HL-60 (cell line): ENCODE results near the gene KCNAB3.

Experiments used
- POLR2AphosphoS5 ChIP-seq: IDR thresholded peaks from 2 replicates; pipeline ENCODE4 v1.6.1; 2012; ENCODE audit warnings: low read depth
- SPI1 ChIP-seq: IDR thresholded peaks from 2 replicates; pipeline ENCODE4 v1.6.1; 2012; ENCODE audit warnings: low read depth, mild to moderate bottlenecking, borderline replicate concordance
- TF ChIP-seq, protein P1 (sequence below): IDR thresholded peaks from one replicate; pipeline ENCODE4 v1.5.1; 2011; ENCODE audit warnings: low read length, control low read depth, inconsistent platforms; ENCODE audit not compliant: insufficient read depth
- TF ChIP-seq, protein P2 (sequence below): IDR thresholded peaks from 2 replicates; pipeline ENCODE4 v1.6.1; 2012; ENCODE audit warnings: low read depth; ENCODE audit not compliant: insufficient replicate concordance

- TF ChIP-seq, protein P1, sequence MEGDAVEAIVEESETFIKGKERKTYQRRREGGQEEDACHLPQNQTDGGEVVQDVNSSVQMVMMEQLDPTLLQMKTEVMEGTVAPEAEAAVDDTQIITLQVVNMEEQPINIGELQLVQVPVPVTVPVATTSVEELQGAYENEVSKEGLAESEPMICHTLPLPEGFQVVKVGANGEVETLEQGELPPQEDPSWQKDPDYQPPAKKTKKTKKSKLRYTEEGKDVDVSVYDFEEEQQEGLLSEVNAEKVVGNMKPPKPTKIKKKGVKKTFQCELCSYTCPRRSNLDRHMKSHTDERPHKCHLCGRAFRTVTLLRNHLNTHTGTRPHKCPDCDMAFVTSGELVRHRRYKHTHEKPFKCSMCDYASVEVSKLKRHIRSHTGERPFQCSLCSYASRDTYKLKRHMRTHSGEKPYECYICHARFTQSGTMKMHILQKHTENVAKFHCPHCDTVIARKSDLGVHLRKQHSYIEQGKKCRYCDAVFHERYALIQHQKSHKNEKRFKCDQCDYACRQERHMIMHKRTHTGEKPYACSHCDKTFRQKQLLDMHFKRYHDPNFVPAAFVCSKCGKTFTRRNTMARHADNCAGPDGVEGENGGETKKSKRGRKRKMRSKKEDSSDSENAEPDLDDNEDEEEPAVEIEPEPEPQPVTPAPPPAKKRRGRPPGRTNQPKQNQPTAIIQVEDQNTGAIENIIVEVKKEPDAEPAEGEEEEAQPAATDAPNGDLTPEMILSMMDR, result peak; percentile 36
- TF ChIP-seq, protein P2, sequence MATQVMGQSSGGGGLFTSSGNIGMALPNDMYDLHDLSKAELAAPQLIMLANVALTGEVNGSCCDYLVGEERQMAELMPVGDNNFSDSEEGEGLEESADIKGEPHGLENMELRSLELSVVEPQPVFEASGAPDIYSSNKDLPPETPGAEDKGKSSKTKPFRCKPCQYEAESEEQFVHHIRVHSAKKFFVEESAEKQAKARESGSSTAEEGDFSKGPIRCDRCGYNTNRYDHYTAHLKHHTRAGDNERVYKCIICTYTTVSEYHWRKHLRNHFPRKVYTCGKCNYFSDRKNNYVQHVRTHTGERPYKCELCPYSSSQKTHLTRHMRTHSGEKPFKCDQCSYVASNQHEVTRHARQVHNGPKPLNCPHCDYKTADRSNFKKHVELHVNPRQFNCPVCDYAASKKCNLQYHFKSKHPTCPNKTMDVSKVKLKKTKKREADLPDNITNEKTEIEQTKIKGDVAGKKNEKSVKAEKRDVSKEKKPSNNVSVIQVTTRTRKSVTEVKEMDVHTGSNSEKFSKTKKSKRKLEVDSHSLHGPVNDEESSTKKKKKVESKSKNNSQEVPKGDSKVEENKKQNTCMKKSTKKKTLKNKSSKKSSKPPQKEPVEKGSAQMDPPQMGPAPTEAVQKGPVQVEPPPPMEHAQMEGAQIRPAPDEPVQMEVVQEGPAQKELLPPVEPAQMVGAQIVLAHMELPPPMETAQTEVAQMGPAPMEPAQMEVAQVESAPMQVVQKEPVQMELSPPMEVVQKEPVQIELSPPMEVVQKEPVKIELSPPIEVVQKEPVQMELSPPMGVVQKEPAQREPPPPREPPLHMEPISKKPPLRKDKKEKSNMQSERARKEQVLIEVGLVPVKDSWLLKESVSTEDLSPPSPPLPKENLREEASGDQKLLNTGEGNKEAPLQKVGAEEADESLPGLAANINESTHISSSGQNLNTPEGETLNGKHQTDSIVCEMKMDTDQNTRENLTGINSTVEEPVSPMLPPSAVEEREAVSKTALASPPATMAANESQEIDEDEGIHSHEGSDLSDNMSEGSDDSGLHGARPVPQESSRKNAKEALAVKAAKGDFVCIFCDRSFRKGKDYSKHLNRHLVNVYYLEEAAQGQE, result no peak
- TF ChIP-seq POLR2AphosphoS5 (no peak), SPI1 (no peak)
Observed at GRCh38 chr17:7912927-7913524, 16.6 kb downstream of the KCNAB3 start.
